ENCODE measurements around the gene PHKB. TPM values are rescaled to one million over a fixed set of nuclear protein-coding genes. Genes with fewer than 3 reads are reported as not detected.
"Not testable (repeated sequence)": the region's sequence is repeated elsewhere in the genome, so short reads cannot be mapped to it uniquely, and the experiment has no call there.

PHKB gene
- total RNA-seq, 1 donor from 2014 or later = 49.6 TPM

GRCh38 chr16:47533744-47534292 lies 72.7 kb downstream of the PHKB start:
- H3K79me2 ChIP-seq (ENCODE audit: insufficient read depth, low read length) = no peaks in the 10 kb centered on the region
- FAIRE-seq (no peak), DNase-seq (ENCODE audit: low read depth) (no peak)
- H3K9ac ChIP-seq (ENCODE audit: low read length) = no peak overlapping the region
- H3K27me3 ChIP-seq (ENCODE audit: insufficient read depth, low read length) = no peaks in the 10 kb centered on the region
- Mint-ChIP-seq H3K27me3 (ENCODE audit: low read depth, unreplicated experiment) (no peaks in the 10 kb centered on the region), H3K9me3 (ENCODE audit: unreplicated experiment) (peaks cover 3% of the 10 kb centered on the region), H3K36me3 (ENCODE audit: low read depth, unreplicated experiment) (peaks cover 7% of the 10 kb centered on the region), H3K4me3 (ENCODE audit: unreplicated experiment) (no peak overlapping the region), H3K27ac (ENCODE audit: unreplicated experiment) (no peak overlapping the region), H3K4me1 (ENCODE audit: low read depth, unreplicated experiment) (no peaks in the 10 kb centered on the region)
- no peak overlapping the region for H2AFZ ChIP-seq (ENCODE audit: low read depth, low read length)
- no peak overlapping the region for H3K4me3 ChIP-seq (ENCODE audit: insufficient read depth, low read depth, low read length)
- no peaks in the 10 kb centered on the region for H3K9me3 ChIP-seq (ENCODE audit: insufficient read depth, low read depth, low read length)
- H3K27ac ChIP-seq (ENCODE audit: low read depth, low read length) = no peak overlapping the region
- H3K36me3 ChIP-seq (ENCODE audit: insufficient read depth, low read length) = peaks cover 2% of the 10 kb centered on the region
- no peaks in the 10 kb centered on the region for H4K20me1 ChIP-seq (ENCODE audit: insufficient read depth, low read length)
- peaks cover 3% of the 10 kb centered on the region for H3K4me1 ChIP-seq (ENCODE audit: insufficient read depth, low read length)
- H3K4me2 ChIP-seq (ENCODE audit: low read length) = no peak overlapping the region
- TF ChIP-seq CTCF (IDR thresholded peaks at IDR 0.05; ENCODE audit: insufficient read depth, low read depth, low read length) = no peak
- no peak for TF ChIP-seq EZH2 (IDR thresholded peaks at IDR 0.05; ENCODE audit: insufficient read depth, low read length)

GRCh38 chr16:47538472-47538871 lies 77.3 kb downstream of the PHKB start:
- H3K9ac ChIP-seq (ENCODE audit: low read length) = no peak overlapping the region
- no peaks in the 10 kb centered on the region for H4K20me1 ChIP-seq (ENCODE audit: insufficient read depth, low read length)

GRCh38 chr16:47539707-47540670 lies 78.9 kb downstream of the PHKB start:
- not testable (repeated sequence) for FAIRE-seq

More at GRCh38 chr16:47538472-47538871, 77.3 kb downstream of the PHKB start:
- peaks cover 21% of the 10 kb centered on the region for H3K36me3 Mint-ChIP-seq (ENCODE audit: low read depth, unreplicated experiment)
- no peaks in the 10 kb centered on the region for H3K9me3 ChIP-seq (ENCODE audit: insufficient read depth, low read depth, low read length)
- no peak overlapping the region for H3K4me3 ChIP-seq (ENCODE audit: insufficient read depth, low read depth, low read length)
- H3K79me2 ChIP-seq (ENCODE audit: insufficient read depth, low read length) = no peaks in the 10 kb centered on the region
- no peaks in the 10 kb centered on the region for H3K27me3 Mint-ChIP-seq (ENCODE audit: low read depth, unreplicated experiment)
- DNase-seq (ENCODE audit: low read depth) = no peak
- no peaks in the 10 kb centered on the region for H3K36me3 ChIP-seq (ENCODE audit: insufficient read depth, low read length)
- no peak for TF ChIP-seq EZH2 (IDR thresholded peaks at IDR 0.05; ENCODE audit: insufficient read depth, low read length)
- TF ChIP-seq CTCF (IDR thresholded peaks at IDR 0.05; ENCODE audit: insufficient read depth, low read depth, low read length) = no peak
- H3K27ac ChIP-seq (ENCODE audit: low read depth, low read length) = no peak overlapping the region
- no peak overlapping the region for H2AFZ ChIP-seq (ENCODE audit: low read depth, low read length)
- H3K4me3 Mint-ChIP-seq (ENCODE audit: unreplicated experiment) = no peak overlapping the region
- no peaks in the 10 kb centered on the region for H3K27me3 ChIP-seq (ENCODE audit: insufficient read depth, low read length)
- FAIRE-seq = no peak
- no peaks in the 10 kb centered on the region for H3K4me1 Mint-ChIP-seq (ENCODE audit: low read depth, unreplicated experiment)
- no peak overlapping the region for H3K27ac Mint-ChIP-seq (ENCODE audit: unreplicated experiment)
- no peak overlapping the region for H3K4me2 ChIP-seq (ENCODE audit: low read length)
- peaks cover 24% of the 10 kb centered on the region for H3K9me3 Mint-ChIP-seq (ENCODE audit: unreplicated experiment)
- no peaks in the 10 kb centered on the region for H3K4me1 ChIP-seq (ENCODE audit: insufficient read depth, low read length)

DNA sequence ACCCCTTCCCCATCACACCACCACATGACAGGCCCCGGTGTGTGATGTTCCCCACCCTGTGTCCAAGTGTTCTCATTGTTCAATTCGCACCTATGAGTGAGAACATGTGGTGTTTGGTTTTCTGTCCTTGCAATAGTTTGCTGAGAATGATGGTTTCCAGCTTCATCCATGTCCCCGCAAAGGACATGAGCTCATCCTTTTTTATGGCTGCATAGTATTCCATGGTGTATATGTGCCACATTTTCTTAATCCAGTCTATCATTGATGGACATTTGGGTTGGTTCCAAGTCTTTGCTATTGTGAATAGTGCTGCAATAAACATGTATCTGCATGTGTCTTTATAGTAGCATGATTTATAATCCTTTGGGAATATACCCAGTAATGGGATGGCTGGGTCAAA lies 80.0 kb downstream of the PHKB start:
- not testable (repeated sequence) for H3K27me3 Mint-ChIP-seq (ENCODE audit: low read depth, unreplicated experiment); FAIRE-seq

More at GRCh38 chr16:47539707-47540670, 78.9 kb downstream of the PHKB start:
- H3K27ac Mint-ChIP-seq (ENCODE audit: unreplicated experiment); H3K36me3 ChIP-seq (ENCODE audit: insufficient read depth, low read length); H4K20me1 ChIP-seq (ENCODE audit: insufficient read depth, low read length); H2AFZ ChIP-seq (ENCODE audit: low read depth, low read length); H3K27me3 Mint-ChIP-seq (ENCODE audit: low read depth, unreplicated experiment); H3K27ac ChIP-seq (ENCODE audit: low read depth, low read length); H3K4me3 ChIP-seq (ENCODE audit: insufficient read depth, low read depth, low read length); H3K4me2 ChIP-seq (ENCODE audit: low read length); H3K4me3 Mint-ChIP-seq (ENCODE audit: unreplicated experiment); H3K4me1 Mint-ChIP-seq (ENCODE audit: low read depth, unreplicated experiment); H3K4me1 ChIP-seq (ENCODE audit: insufficient read depth, low read length); DNase-seq (ENCODE audit: low read depth); H3K27me3 ChIP-seq (ENCODE audit: insufficient read depth, low read length); H3K9me3 ChIP-seq (ENCODE audit: insufficient read depth, low read depth, low read length); H3K79me2 ChIP-seq (ENCODE audit: insufficient read depth, low read length); H3K9ac ChIP-seq (ENCODE audit: low read length): not testable (repeated sequence)
- Mint-ChIP-seq H3K36me3 (ENCODE audit: low read depth, unreplicated experiment) (peaks cover 23% of the 10 kb centered on the region), H3K9me3 (ENCODE audit: unreplicated experiment) (peaks cover 29% of the 10 kb centered on the region)

More for the DNA sequence above, 80.0 kb downstream of the PHKB start:
- H3K27me3 ChIP-seq (ENCODE audit: insufficient read depth, low read length); H3K9ac ChIP-seq (ENCODE audit: low read length); H3K9me3 ChIP-seq (ENCODE audit: insufficient read depth, low read depth, low read length); H2AFZ ChIP-seq (ENCODE audit: low read depth, low read length); H3K36me3 ChIP-seq (ENCODE audit: insufficient read depth, low read length); H4K20me1 ChIP-seq (ENCODE audit: insufficient read depth, low read length); DNase-seq (ENCODE audit: low read depth); H3K79me2 ChIP-seq (ENCODE audit: insufficient read depth, low read length); H3K4me3 Mint-ChIP-seq (ENCODE audit: unreplicated experiment); H3K4me1 Mint-ChIP-seq (ENCODE audit: low read depth, unreplicated experiment); H3K4me3 ChIP-seq (ENCODE audit: insufficient read depth, low read depth, low read length); H3K27ac Mint-ChIP-seq (ENCODE audit: unreplicated experiment); H3K4me1 ChIP-seq (ENCODE audit: insufficient read depth, low read length); H3K27ac ChIP-seq (ENCODE audit: low read depth, low read length); H3K4me2 ChIP-seq (ENCODE audit: low read length): not testable (repeated sequence)
- Mint-ChIP-seq H3K9me3 (ENCODE audit: unreplicated experiment) (peaks cover 37% of the 10 kb centered on the region), H3K36me3 (ENCODE audit: low read depth, unreplicated experiment) (peaks cover 23% of the 10 kb centered on the region)
